GM12891 (cell line): Measurements from ENCODE around the gene SLC5A11.

Experiments
- DNase-seq: peaks from one replicate; pipeline ENCODE4 v3.0.0; 2011; ENCODE audit warnings: low spot score; ENCODE audit not compliant: insufficient read length
- FAIRE-seq: peaks from 2 replicates; lab custom pipeline; 2011; peaks lifted over from hg19 to GRCh38; lab: Jason Lieb, UNC
- PAX5 ChIP-seq: IDR thresholded peaks from 2 replicates; pipeline ENCODE4 v1.6.1; 2011; ENCODE audit warnings: low read length, moderate library complexity, mild to moderate bottlenecking; ENCODE audit not compliant: insufficient read depth, severe bottlenecking
- POLR2A ChIP-seq: IDR thresholded peaks from 2 replicates; pipeline ENCODE4 v1.6.1; 2011; ENCODE audit warnings: low read depth, low read length, control low read depth
- POLR2AphosphoS5 ChIP-seq: IDR thresholded peaks from 2 replicates; pipeline ENCODE4 v1.6.1; 2011; ENCODE audit warnings: low read depth, low read length, control low read depth
- POU2F2 ChIP-seq: IDR thresholded peaks from 2 replicates; pipeline ENCODE4 v1.6.1; 2011; ENCODE audit warnings: low read depth, mild to moderate bottlenecking, control low read depth, low read length, moderate library complexity
- SPI1 ChIP-seq: IDR thresholded peaks from 2 replicates; pipeline ENCODE4 v1.6.1; 2011; ENCODE audit warnings: low read depth, low read length, control low read depth
- TAF1 ChIP-seq: IDR thresholded peaks from 2 replicates; pipeline ENCODE4 v1.6.1; 2011; ENCODE audit warnings: low read depth, low read length, control low read depth

The SLC5A11 gene

GRCh38 chr16:24819462-24820040 lies 26.2 kb upstream of the SLC5A11 start:
- TF ChIP-seq PAX5 (no peak), SPI1 (no peak), POU2F2 (no peak), POLR2AphosphoS5 (no peak), TAF1 (no peak), POLR2A (no peak)
- FAIRE-seq (no peak), DNase-seq (no peak)

DNA sequence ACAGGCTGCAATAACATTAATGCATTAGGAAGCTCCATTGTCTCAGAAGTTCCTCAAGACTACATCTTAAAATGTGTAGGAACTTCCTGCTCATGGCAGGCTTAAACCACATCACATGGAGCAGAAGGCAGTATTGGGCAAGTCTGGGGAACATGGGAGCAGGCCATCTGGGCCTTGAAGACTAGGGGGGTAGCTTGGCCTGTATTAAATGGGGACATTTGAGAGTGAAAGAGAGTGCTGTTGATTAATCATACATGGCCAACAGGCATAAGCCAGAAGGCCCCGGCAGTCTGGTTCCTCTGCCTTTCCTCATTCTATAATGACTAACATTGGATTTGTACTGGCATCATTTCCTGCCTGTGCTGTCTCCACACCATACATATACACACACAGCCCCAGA lies 25.2 kb upstream of the SLC5A11 start:
- TF ChIP-seq SPI1 (no peak), POLR2AphosphoS5 (no peak), PAX5 (no peak), POU2F2 (no peak), TAF1 (no peak), POLR2A (no peak)
- no peak for FAIRE-seq
- DNase-seq, result no peak

GRCh38 chr16:24821129-24821528 lies 24.6 kb upstream of the SLC5A11 start:
- DNase-seq (no peak), FAIRE-seq (no peak)
- no peak for TF ChIP-seq POLR2A

- TF ChIP-seq POLR2AphosphoS5, result no peak
- TF ChIP-seq TAF1, result no peak
- no peak for TF ChIP-seq POLR2A
- no peak for TF ChIP-seq PAX5
- no peak for TF ChIP-seq SPI1
- TF ChIP-seq POU2F2, result no peak
- no peak for DNase-seq
- FAIRE-seq, result no peak
Measured at GRCh38 chr16:24822542-24822941, 23.2 kb upstream of the SLC5A11 start.

DNA sequence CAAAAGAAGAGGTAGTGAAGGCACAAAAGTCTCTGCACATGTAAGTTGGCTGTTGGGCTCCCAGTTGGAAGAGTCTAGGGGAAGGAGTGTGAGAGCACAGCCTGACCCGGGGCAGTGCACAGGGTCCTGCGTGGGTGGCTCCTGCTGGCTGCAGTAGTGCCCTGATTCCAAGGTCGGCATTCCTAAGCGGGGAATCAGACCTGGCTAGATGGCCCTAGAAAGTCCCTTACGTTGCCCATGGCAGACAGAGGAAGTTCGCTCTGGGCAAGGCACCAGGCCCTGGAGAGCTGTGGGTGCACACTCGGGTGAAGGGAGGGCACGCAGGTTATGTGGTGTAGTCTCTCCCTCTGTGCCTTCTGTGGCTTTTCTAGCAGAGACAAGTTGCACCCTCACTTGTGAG lies 22.8 kb upstream of the SLC5A11 start:
- TF ChIP-seq PAX5 (no peak), TAF1 (no peak), SPI1 (no peak), POLR2AphosphoS5 (no peak), POU2F2 (no peak), POLR2A (no peak)
- DNase-seq, result no peak
- FAIRE-seq, result no peak

GRCh38 chr16:24825696-24826095 lies 20.1 kb upstream of the SLC5A11 start:
- FAIRE-seq, result no peak
- DNase-seq, result no peak
- TF ChIP-seq SPI1 (no peak), POLR2AphosphoS5 (no peak), PAX5 (no peak), TAF1 (no peak), POLR2A (no peak), POU2F2 (no peak)

DNA sequence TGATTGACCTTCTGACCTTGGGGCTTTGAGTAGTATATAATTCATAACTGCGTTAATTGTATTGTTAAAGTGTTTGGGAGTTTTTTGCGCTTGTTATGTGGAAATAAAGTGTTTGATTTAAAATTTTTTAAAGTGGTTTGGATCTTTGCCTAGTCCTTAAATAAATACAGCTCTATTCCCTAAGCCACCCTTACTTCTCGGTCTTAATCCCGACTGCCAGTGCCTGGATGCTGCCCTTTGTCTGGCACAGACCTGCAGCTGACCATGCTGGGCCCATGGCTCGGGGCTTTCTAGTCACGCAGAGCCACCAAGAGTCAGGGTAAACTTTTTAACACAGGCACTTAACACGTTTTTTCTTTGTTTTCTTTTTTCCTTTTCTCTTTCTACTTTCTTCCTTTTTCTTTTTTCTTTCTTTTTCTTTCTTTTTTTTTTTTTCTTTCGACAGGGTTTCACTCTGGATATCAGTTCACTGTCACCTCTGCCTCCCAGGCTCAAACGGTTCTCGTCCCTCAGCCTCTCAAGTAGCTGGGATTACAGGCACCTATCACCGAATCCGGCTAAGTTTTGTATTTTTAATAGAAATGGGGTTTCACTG lies 19.6 kb upstream of the SLC5A11 start:
- FAIRE-seq, result no peak
- no peak for DNase-seq
- TF ChIP-seq PAX5 (no peak), TAF1 (no peak), POU2F2 (no peak), SPI1 (no peak), POLR2A (no peak), POLR2AphosphoS5 (no peak)

GRCh38 chr16:24826817-24827566 lies 18.8 kb upstream of the SLC5A11 start:
- FAIRE-seq, result no peak

GRCh38 chr16:24829153-24829552 lies 16.6 kb upstream of the SLC5A11 start:
- no peak for TF ChIP-seq POLR2A
- no peak for TF ChIP-seq TAF1
- TF ChIP-seq POLR2AphosphoS5, result no peak
- no peak for TF ChIP-seq PAX5
- TF ChIP-seq POU2F2, result no peak
- no peak for TF ChIP-seq SPI1
- FAIRE-seq (no peak), DNase-seq (no peak)

More at GRCh38 chr16:24826817-24827566, 18.8 kb upstream of the SLC5A11 start:
- no peak for DNase-seq
- no peak for TF ChIP-seq POLR2AphosphoS5
- no peak for TF ChIP-seq POU2F2
- no peak for TF ChIP-seq POLR2A
- no peak for TF ChIP-seq PAX5
- no peak for TF ChIP-seq TAF1
- no peak for TF ChIP-seq SPI1

DNA sequence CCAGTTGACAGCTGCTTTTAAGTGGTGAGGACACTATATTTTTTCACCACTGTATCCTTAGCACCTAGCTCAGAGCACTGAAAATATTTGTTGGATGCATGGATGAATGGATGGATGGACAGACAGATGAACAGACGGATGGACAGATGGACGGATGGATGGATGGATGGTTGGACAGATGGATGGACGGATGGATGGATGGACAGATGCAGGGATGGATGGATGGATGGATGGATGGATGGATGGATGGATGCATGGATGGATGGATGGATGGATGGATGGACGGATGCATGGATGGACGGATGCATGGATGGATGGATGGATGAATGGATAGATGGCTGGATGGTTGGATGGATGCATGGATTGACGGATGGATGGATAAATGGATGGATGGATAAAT lies 12.4 kb upstream of the SLC5A11 start:
- no peak for FAIRE-seq
- TF ChIP-seq POU2F2 (no peak), SPI1 (no peak), POLR2AphosphoS5 (no peak)
- no peak for DNase-seq
